Uterus (tissue), 4 donors: ENCODE data around the gene CAMSAP3. TPM values are rescaled to one million over a fixed set of nuclear protein-coding genes. Genes with fewer than 3 reads are reported as not detected.

Experiments
- DNase-seq, 2 donors: peaks; one replicate each; pipeline ENCODE4 v3.0.0-alpha.2; 2019 to 2020
- H3K27ac ChIP-seq, 2 donors: fragments of 200-600 bp; sonication (generic); 1 replicate in 1 of 2; 2 replicates in 1 of 2; pipeline ENCODE4 v1.5.1; 2016 to 2018
- H3K27me3 ChIP-seq, 2 donors: fragments of 200-600 bp; sonication (generic); one replicate each; pipeline ENCODE4 v1.5.1; 2018 to 2019; ENCODE audit warnings: control low read depth in 1 of 2
- H3K36me3 ChIP-seq, 2 donors: fragments of 200-600 bp; sonication (generic); one replicate each; pipeline ENCODE4 v1.5.1; 2019; ENCODE audit warnings: control low read depth in 1 of 2
- H3K4me1 ChIP-seq, 2 donors: fragments of 200-600 bp; sonication (generic); one replicate each; pipeline ENCODE4 v1.5.1; 2018 to 2019; ENCODE audit warnings: control low read depth in 1 of 2
- H3K4me3 ChIP-seq, 2 donors: fragments of 200-600 bp; sonication (generic); 1 replicate in 1 of 2; 2 replicates in 1 of 2; pipeline ENCODE4 v1.5.1; 2018 to 2019; ENCODE audit warnings: mild to moderate bottlenecking in 1 of 2
- H3K9me3 ChIP-seq, 2 donors: fragments of 200-600 bp; sonication (generic); one replicate each; pipeline ENCODE4 v1.5.1; 2019; ENCODE audit warnings: control low read depth in 1 of 2
- CTCF ChIP-seq, 4 experiments: fragments of 200-600 bp in 2 of 4; fragments of 450-650 bp in 2 of 4; sonication (generic) in 2 of 4; IDR thresholded peaks; one replicate each; pipeline ENCODE4 v1.5.1; 2016 to 2019; ENCODE audit warnings: antibody characterized with exemption in 4 of 4, mild to moderate bottlenecking in 2 of 4, moderate library complexity in 1 of 4
- POLR2A ChIP-seq, 2 donors: fragments of 450-650 bp; IDR thresholded peaks; one replicate each; pipeline ENCODE4 v1.6.1; 2016; ENCODE audit warnings: antibody characterized with exemption in 2 of 2, mild to moderate bottlenecking in 1 of 2, moderate library complexity in 1 of 2
- intact Hi-C: fragments of 100-400 bp; cut with DNase I; formaldehyde crosslinking; loops from one replicate; pipeline ENCODE4 v1.15.1; 2023; ENCODE audit warnings: low total_unique reads
- total RNA-seq, 4 donors: library from RNA; depleted of rRNA in 3 of 4; stranded (reverse); fragments of >200 nt in 3 of 4; gene quantifications; one replicate each; pipeline versions ENCODE4 v1.1.0 to v1.2.4, GENCODE V29; 2014 to 2023
- donor health status: DM: yes; HTN: yes; CAD: no.

Gene CAMSAP3
- 1 to 10 TPM in 1 of 4 donors, under 1 TPM in 3; 0.26 to 3.5 (median 0.47) TPM for total RNA-seq

GRCh38 chr19:7595466-7596133 lies at the start of gene CAMSAP3:
Gene CAMSAP3, plus strand, starts transcription at chr19:7595863. Its CDS starts 140 bp downstream, at chr19:7596003.
- Histone ChIP-seq H3K4me3 (no peak within 1 kb of the TSS), H3K36me3 (no peaks in the 10 kb centered on the region), H3K27ac (no peak within 1 kb of the TSS), H3K9me3 (no peaks in the 10 kb centered on the region), H3K4me1 (peaks cover 0 to 8% of the 10 kb centered on the region in 2 donors), H3K27me3 (peaks cover 0 to 15% of the 10 kb centered on the region in 2 donors)
- TF ChIP-seq CTCF (IDR thresholded peaks at IDR 0.05): no peak
- TF ChIP-seq POLR2A (IDR thresholded peaks at IDR 0.05): no peak
- DNase-seq: no peak
- intact Hi-C loops: no loop called here

GRCh38 chr19:7545904-7546303 lies 49.8 kb upstream of the CAMSAP3 start:
- Histone ChIP-seq H3K36me3 (no peaks in the 10 kb centered on the region), H3K4me1 (no peaks in the 10 kb centered on the region), H3K27ac (no peak overlapping the region), H3K9me3 (no peaks in the 10 kb centered on the region), H3K27me3 (no peaks in the 10 kb centered on the region), H3K4me3 (no peak overlapping the region)
- intact Hi-C loops: no loop called here
- DNase-seq: no peak
- TF ChIP-seq CTCF (IDR thresholded peaks at IDR 0.05): no peak
- TF ChIP-seq POLR2A (IDR thresholded peaks at IDR 0.05): no peak

GRCh38 chr19:7547159-7547558 lies 48.5 kb upstream of the CAMSAP3 start:
- no peaks in the 10 kb centered on the region for H3K4me1 ChIP-seq
- H3K9me3 ChIP-seq: no peaks in the 10 kb centered on the region
- H3K4me3 ChIP-seq: no peak overlapping the region
- no peak overlapping the region for H3K27ac ChIP-seq
- TF ChIP-seq CTCF (IDR thresholded peaks at IDR 0.05) (no peak), POLR2A (IDR thresholded peaks at IDR 0.05) (no peak)
- intact Hi-C loops: no loop called here
- no peaks in the 10 kb centered on the region for H3K36me3 ChIP-seq
- no peak for DNase-seq
- no peaks in the 10 kb centered on the region for H3K27me3 ChIP-seq

- DNase-seq: no peak
- Histone ChIP-seq H3K9me3 (no peaks in the 10 kb centered on the region), H3K4me3 (no peak overlapping the region), H3K36me3 (no peaks in the 10 kb centered on the region), H3K27me3 (no peaks in the 10 kb centered on the region), H3K27ac (no peak overlapping the region), H3K4me1 (no peaks in the 10 kb centered on the region)
- TF ChIP-seq CTCF (IDR thresholded peaks at IDR 0.05) (no peak), POLR2A (IDR thresholded peaks at IDR 0.05) (no peak)
- intact Hi-C loops: no loop called here
Observed at GRCh38 chr19:7549429-7550148, 46.1 kb upstream of the CAMSAP3 start.

- H3K27me3 ChIP-seq: no peaks in the 10 kb centered on the region
- no peaks in the 10 kb centered on the region for H3K36me3 ChIP-seq
- no peak overlapping the region for H3K27ac ChIP-seq
- no peak for DNase-seq
- no peaks in the 10 kb centered on the region for H3K4me1 ChIP-seq
- H3K9me3 ChIP-seq: no peaks in the 10 kb centered on the region
- no peak overlapping the region for H3K4me3 ChIP-seq
- intact Hi-C loops: no loop called here
- TF ChIP-seq POLR2A (IDR thresholded peaks at IDR 0.05) (no peak), CTCF (IDR thresholded peaks at IDR 0.05) (no peak)
Observed at GRCh38 chr19:7550169-7550770, 45.4 kb upstream of the CAMSAP3 start.
